ENCODE data around the gene EFCAB6.

EFCAB6 gene, protein sequence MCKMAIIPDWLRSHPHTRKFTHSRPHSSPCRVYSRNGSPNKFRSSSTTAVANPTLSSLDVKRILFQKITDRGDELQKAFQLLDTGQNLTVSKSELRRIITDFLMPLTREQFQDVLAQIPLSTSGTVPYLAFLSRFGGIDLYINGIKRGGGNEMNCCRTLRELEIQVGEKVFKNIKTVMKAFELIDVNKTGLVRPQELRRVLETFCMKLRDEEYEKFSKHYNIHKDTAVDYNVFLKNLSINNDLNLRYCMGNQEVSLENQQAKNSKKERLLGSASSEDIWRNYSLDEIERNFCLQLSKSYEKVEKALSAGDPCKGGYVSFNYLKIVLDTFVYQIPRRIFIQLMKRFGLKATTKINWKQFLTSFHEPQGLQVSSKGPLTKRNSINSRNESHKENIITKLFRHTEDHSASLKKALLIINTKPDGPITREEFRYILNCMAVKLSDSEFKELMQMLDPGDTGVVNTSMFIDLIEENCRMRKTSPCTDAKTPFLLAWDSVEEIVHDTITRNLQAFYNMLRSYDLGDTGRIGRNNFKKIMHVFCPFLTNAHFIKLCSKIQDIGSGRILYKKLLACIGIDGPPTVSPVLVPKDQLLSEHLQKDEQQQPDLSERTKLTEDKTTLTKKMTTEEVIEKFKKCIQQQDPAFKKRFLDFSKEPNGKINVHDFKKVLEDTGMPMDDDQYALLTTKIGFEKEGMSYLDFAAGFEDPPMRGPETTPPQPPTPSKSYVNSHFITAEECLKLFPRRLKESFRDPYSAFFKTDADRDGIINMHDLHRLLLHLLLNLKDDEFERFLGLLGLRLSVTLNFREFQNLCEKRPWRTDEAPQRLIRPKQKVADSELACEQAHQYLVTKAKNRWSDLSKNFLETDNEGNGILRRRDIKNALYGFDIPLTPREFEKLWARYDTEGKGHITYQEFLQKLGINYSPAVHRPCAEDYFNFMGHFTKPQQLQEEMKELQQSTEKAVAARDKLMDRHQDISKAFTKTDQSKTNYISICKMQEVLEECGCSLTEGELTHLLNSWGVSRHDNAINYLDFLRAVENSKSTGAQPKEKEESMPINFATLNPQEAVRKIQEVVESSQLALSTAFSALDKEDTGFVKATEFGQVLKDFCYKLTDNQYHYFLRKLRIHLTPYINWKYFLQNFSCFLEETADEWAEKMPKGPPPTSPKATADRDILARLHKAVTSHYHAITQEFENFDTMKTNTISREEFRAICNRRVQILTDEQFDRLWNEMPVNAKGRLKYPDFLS (N-terminal part only)

DNA sequence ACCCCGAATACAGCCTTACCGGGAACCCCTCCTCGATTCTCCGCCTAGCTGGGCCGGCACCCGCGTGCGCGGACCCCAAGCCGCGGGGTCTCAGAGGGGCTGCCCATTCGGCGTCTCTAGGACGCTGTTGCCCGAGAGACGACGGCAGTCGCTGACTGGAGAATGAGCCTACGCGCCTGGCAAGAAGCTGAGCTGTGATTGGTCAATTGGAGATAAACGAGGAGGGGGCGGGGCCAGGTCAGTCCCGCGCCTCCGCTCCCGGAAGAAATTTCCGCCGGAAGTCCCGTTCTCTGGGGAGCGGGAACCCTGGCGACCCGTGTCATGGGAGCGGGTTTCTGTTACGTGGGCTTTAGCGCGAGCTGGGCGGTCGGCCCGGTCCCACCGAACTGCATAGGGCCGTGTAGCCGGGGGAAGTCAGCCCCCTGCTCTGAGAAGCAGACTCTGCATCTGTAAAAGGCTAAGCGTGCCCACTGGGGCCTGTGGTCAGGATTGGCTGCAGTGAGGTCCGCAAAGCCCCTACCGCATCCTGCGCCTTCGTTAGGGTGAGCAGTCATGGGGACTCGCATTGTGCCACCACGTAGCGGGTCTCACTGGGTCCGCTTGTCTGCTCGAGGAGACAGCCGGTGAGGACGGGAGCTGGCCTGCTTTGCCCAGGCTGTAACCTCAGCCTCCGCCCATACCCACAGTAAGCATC lies at the start of gene EFCAB6:
Gene EFCAB6 (minus strand): TSS at position 157 of the 694 bp plus-strand sequence. CDS start 29,987 bp downstream, outside the sequence.
- in situ Hi-C loops (cut with MboI; ENCODE audit: low sequenced_read_pairs), result no loop called here

DNA sequence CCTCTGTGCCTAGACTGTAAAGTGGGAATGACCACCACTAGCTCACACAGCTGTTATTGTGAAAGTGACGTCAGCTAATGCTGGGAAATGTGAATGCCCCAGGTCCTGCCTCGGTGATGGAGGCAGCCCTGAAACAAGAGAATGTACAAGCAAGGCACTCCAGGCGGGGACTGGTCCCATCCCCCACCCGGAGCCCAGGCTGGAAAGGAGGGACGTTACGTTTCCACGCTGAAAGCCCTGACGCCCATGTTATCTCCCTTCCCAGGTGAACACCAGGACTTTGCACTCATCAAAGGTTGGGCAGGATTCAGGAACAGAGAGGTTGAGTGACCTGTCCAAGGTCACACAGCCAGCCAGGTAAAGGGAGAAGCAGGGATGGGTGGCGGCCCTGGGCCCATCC lies 49.4 kb upstream of the EFCAB6 start:
- in situ Hi-C loops (cut with MboI; ENCODE audit: low sequenced_read_pairs), result no loop called here

GRCh38 chr22:43860831-43861230 lies 48.7 kb upstream of the EFCAB6 start:
- in situ Hi-C loops (cut with MboI; ENCODE audit: low sequenced_read_pairs), result no loop called here

GRCh38 chr22:43860126-43860525 lies 48.0 kb upstream of the EFCAB6 start:
- in situ Hi-C loops (cut with MboI; ENCODE audit: low sequenced_read_pairs), result no loop called here

DNA sequence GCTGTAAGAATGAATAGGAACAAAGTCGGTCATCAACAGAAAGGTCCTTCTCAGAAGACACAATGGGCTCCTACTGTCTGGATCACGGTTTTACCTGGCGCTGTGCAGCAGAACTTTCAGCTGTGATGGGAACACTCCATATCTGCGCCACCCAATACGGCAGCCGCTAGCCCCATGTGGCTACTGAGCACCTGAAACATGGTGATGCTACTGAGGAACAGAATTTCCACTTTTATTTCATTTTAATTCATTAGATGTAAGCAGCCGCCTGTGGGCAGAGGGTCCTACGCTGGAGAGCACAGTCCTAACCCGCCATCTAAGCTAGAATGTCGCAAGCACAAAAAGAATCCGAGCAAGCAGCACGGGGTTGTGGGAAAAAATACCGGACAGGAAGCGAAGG lies 47.5 kb upstream of the EFCAB6 start:
- in situ Hi-C loops (cut with MboI; ENCODE audit: low sequenced_read_pairs), result no loop called here

DNA sequence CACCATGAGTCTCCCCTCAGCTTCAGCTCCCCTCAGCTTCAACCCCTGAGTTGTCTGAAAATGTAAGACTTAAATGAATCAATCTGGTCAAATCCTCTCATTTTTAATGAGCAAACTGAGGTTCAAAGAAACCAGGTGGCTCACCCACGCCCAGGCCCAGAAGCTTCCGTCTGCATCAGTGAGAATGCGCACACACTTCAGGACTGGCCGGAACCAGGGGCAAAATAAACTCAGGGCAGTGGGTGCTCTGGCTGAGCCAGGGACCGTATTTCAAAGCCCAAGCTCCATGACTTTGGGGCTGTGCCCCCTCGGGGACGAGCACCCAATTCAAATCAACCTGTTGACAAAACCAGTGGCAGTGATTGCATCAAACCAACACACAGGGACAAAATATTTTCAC lies 47.1 kb upstream of the EFCAB6 start:
- in situ Hi-C loops (cut with MboI; ENCODE audit: low sequenced_read_pairs), result no loop called here

- in situ Hi-C loops (cut with MboI; ENCODE audit: low sequenced_read_pairs), result no loop called here
Measured at GRCh38 chr22:43858156-43858895, 46.2 kb upstream of the EFCAB6 start.

- in situ Hi-C loops (cut with MboI; ENCODE audit: low sequenced_read_pairs), result no loop called here
Measured at GRCh38 chr22:43857367-43857766, 45.3 kb upstream of the EFCAB6 start.

DNA sequence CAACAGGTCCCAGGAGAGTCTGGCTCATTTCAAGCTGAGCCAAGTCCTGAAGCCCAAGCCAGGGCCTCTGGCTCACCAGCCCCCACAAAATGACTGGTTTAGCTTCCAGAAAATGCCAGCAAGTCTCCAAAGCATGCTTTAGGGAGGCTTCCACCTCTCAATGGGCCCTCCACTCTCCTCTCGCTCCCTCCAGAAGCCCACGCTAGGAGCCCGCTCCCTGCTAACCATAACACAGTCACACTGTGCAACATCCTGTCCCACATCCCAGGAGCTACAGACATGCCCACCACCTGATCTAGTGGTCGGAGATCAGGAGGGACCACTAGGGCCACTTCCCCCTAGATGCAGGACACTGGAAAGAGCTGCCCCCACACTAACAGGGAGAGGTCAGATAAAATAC lies 43.3 kb upstream of the EFCAB6 start:
- in situ Hi-C loops (cut with MboI; ENCODE audit: low sequenced_read_pairs), result no loop called here

DNA sequence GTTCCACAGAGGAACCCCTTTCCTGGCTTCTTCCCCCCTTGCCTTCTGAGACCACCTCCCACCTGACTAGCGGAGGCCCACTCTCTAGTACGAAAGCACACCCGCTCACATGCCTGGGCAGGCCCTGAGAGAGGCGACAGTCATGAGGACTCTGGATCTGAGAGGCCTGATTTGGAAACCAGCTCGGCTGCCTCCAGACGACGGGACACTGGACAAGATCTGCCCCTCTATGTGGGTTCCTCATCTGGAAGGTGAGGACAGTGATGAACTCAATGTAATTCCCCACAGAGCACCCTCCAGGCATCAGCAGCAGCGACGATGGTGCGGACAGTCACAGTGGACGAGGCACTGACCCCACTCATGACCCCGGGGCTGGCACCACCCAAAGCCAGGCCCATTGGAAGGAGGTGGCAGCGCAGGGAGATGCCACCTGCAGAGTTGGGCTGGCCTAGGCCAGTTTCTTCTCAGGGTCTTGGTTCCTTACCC lies 42.7 kb upstream of the EFCAB6 start:
- in situ Hi-C loops (cut with MboI; ENCODE audit: low sequenced_read_pairs), result no loop called here

DNA sequence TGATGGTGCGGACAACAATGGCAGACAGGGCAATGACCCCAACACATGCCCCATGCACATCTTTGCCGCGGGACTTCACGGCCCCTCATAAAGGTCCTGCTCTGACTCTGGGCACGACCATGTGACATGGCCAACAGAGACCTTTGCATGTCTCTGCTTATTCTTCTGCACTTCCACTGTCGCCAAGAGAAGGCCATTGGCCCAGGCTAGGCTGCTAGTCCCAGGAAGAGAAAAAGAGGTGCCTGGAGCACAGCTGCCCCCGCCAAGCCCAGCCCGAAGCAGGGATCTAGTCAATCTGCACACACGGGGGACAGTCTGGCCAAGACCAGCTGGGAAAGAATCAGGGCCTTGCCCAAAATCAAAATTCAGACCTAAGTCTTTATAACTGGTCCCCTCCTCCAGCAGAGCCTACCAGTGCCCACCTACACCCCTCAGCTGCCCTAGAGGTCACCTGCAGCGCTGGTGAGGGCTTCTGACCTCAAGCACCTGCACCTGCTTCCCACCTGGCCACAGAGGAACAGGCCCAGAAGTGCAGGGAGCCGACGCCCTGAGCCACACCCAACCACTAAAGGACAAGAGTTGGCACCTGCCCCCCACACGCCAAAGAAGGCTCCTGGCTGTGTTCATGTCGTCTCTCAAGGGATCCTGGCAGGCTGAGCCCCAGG lies 42.1 kb upstream of the EFCAB6 start:
- in situ Hi-C loops (cut with MboI; ENCODE audit: low sequenced_read_pairs), result no loop called here

DNA sequence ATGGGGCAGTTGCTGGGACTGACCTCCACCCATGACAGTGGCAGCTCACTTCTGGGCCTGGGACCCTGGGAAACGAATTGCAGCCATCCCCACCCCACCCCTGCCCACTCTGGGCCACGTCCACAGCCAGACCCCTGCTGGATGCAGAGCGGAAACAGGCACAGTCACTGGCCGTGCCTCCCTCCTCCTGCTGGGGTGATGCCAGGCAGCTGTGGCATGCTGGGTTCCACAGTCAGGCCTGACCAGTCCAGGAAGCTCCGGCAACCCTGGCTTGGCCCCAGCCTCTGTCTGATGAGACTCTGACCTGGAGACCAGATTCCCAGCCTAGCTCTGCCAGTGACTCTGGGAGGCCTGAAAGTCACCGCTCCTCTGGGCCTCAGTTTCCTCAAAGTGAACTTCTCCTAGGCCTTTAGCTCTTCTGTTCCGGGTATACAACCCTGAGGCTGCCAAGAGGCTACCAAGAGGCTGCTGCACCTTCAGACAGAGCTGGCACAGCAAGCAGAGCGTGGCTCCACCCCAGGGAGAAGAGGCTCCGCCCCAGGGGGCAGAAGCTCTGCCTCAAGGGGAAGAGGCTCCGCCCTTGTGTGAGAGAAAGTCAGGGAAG lies 41.3 kb upstream of the EFCAB6 start:
- in situ Hi-C loops (cut with MboI; ENCODE audit: low sequenced_read_pairs), result no loop called here

- in situ Hi-C loops (cut with MboI; ENCODE audit: low sequenced_read_pairs), result no loop called here
Measured at GRCh38 chr22:43852573-43853327, 40.6 kb upstream of the EFCAB6 start.

DNA sequence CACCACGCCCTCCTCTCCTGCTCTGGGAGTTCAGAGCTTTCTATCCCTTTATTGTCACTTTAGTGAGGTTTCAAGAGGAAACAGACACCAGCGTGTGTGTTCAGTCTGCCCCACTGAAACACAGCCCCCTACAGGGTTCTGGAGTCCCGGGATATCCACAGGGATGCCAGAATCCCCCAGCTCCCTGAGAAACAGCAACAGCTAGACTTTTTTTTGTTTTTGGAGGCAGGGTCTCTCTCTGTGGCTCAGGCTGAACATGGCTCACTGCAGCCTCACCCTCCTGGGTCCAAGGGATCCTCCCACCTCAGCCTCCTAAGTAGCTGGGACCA lies 39.8 kb upstream of the EFCAB6 start:
- in situ Hi-C loops (cut with MboI; ENCODE audit: low sequenced_read_pairs), result no loop called here

DNA sequence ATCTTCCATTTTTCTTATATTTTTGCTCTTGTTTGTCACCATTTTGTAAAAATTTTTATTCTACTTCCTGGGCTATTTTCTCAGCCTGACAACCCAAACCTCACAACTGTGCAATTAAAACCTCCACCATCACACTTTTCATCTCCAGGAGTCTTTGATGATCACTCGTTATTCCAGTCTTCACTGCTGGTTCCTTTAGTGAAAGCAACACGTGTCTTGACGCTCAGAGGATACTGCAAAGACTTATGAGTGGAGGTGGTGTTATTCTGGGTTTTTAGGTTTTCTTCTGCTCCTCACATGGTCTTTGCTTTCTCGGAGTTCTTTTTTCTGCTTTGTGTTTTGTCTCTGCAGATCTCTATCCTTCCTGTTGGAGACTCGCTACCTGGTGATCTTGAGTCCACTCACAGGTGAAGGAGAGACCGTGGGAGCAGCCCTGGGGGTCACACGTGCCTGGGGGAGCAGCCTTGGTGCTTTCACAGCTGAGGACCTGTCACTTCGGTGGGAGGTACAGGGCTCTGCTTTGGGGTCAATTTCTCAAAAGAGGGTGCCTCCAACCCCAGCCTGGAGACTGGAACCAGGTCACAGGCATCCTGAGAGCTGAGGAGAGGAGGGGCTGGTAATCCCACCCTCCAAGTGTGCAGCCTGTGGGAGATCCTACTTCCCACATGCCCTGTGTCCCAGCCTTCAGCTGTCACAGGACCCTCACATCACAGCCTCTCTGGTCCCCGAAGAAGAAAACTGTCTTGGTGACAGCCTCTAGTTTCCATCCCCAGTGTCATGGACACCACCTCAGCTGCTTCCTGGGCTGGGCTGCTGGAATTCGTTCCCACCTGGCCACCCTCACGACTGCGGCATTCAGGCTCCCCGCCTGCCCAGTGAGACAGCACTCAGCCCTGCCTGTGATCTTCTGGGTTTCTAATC lies 39.2 kb upstream of the EFCAB6 start:
- in situ Hi-C loops (cut with MboI; ENCODE audit: low sequenced_read_pairs), result no loop called here

- in situ Hi-C loops (cut with MboI; ENCODE audit: low sequenced_read_pairs), result no loop called here
Measured at GRCh38 chr22:43850529-43850928, 38.4 kb upstream of the EFCAB6 start.

DNA sequence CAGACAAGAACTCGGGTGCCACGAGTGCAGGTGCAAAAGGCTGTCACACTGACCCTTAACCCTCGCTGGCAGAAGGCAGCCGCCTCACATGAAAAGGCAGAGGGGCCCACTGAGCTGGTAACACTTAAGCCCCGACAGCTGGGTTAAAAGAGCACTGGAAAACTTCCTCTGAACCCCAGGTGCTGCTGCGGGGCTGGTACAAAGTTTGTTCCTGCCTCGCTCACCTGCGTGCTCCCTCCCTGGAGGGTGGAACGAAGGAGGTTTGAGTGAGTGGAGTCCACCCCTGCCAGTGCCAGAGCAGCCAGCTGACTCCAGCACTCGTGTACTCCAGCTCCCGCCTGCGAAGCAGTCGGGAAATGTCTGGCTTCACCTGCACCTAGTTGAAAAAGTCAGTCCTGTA lies 37.6 kb upstream of the EFCAB6 start:
- in situ Hi-C loops (cut with MboI; ENCODE audit: low sequenced_read_pairs), result no loop called here

All from hTERT RPE-1 (cell line).